C4-2B (cell line): ENCODE measurements around the gene HOXA7.

Source experiments
- H3K27ac ChIP-seq: fragments of 450-650 bp; 2 replicates; pipeline ENCODE4 v1.5.1; 2017
- ZFX ChIP-seq: fragments of 450-650 bp; IDR thresholded peaks from 2 replicates; pipeline ENCODE4 v1.6.1; 2017
- TF ChIP-seq, protein P1 (sequence below): fragments of 450-650 bp; conservative IDR thresholded peaks from 2 replicates; pipeline ENCODE4 v1.5.1; 2017; ENCODE audit warnings: mild to moderate bottlenecking

The HOXA7 gene

DNA sequence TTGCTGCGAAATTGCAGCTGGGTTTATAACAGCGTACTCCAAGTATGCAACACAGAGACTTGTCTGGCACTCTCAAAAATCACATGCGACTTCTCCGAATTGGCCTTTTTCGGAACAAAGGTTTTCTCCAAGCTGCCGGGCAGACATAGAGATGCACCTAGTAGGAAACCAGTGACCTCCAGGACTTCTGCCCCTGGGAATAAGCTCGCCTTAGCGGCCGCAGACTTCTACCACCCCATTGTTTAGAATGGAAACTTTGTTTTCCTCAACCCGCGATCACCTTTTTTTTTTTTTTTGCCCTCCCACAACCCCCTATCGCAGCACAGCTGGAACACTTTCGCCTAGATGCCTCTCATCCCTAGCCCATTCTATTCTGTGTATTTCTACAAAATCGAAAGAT is 22.6 kb upstream of the HOXA7 start:
- no peak overlapping the region for H3K27ac ChIP-seq
- TF ChIP-seq, protein P1, sequence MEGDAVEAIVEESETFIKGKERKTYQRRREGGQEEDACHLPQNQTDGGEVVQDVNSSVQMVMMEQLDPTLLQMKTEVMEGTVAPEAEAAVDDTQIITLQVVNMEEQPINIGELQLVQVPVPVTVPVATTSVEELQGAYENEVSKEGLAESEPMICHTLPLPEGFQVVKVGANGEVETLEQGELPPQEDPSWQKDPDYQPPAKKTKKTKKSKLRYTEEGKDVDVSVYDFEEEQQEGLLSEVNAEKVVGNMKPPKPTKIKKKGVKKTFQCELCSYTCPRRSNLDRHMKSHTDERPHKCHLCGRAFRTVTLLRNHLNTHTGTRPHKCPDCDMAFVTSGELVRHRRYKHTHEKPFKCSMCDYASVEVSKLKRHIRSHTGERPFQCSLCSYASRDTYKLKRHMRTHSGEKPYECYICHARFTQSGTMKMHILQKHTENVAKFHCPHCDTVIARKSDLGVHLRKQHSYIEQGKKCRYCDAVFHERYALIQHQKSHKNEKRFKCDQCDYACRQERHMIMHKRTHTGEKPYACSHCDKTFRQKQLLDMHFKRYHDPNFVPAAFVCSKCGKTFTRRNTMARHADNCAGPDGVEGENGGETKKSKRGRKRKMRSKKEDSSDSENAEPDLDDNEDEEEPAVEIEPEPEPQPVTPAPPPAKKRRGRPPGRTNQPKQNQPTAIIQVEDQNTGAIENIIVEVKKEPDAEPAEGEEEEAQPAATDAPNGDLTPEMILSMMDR = no peak
- no peak for TF ChIP-seq ZFX

DNA sequence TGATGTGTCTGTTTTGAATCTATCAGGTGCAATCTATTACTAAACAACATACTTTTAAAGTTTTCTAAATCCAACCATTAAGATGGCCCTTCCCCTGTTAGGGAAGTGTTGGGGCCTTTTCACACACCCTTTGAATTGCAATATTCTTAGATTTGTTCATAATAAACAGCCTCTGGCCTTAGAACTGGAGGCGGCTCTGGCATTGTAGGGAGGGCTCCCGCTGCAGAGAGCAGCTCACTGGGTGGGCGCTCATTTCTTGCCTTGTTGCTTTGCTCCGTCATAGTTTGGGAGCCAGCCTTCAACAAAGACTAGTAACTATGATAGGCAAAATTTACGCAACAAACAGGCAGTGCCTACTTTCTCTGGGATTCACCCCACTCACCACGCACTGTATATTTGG is 21.9 kb upstream of the HOXA7 start:
- TF ChIP-seq, protein P1 = no peak
- no peak for TF ChIP-seq ZFX
- H3K27ac ChIP-seq = no peak overlapping the region

DNA sequence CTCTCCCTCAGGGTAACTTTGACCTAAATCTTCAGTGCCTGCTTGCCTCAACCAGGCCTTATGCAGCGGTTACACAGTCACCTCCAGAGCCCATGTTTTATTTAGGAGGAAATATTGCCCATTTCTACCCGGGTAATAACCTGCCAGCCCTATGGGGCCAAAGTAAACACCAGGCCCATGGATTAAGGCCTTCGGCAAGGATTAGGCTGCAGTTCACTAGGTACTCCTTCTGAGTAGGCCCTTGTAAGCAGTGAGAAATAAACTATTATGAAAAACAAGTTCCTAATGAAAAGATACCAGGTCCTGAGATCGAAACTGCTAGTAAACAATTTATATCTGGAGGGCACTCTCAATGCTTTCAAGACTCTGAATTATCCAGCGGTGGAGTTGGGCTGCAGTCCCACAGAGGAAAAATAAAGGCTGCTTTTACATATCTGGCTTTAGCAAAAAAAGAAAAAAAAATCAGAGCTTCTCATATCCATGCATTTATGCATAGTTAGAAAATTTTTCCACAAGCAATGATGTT is 21.4 kb upstream of the HOXA7 start:
- H3K27ac ChIP-seq = no peak overlapping the region
- TF ChIP-seq ZFX = no peak
- TF ChIP-seq, protein P1 = no peak

DNA sequence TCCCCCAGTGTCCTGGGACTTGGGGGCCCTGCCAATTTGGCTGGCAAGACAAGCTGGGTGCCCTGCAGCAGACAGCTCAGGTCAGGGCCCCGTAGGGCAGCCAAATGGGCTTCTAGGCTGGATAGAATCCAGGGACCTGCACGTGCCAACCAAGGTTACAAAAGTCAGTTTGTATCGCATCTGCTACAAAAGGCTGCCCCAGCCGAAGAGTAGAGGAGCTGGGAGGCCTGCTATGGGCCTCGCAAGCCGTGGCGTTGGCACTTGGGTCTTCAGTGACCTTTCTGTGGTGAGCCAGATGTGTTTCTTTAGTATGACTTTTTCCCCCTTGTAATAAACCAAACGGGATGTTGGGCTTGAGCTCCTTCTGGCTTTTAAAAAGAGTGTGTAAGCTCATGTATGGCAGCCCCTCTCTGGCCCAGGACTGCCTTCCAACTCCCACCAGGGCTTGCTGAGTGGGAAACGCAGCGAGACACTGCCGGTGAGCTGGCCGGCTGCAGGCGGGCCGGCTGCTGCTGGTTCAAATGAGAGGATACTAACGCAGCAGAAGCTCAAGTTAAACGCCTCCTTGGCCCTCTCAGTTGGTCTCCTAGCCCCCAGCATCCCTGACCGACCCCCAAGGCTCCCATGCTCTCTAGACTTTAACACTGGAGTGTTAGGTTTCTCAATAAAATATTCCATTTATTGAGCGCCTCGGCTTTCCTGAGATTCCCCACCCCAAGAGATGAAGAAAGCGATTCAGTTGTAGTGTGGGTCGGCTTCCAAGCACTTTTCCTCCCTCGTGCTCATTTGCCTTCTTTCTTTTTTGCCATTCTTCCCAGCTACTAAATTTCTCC is 20.7 kb upstream of the HOXA7 start:
- no peak overlapping the region for H3K27ac ChIP-seq

DNA sequence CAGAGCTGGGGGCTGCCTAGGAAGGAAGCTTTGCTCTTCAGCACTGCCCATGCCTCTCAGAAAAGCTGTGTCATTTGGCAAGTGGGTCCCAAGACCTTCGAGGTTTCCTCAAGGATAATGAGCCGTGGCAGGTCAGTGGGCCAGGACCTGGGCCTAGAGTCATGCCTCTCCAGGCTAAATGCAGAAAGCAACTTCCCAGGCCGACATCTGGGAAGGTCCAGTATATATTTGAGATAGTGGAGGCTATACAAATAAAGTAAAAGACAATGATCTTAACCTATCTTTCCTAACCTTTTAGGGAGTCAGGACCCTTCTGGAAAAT is 20.0 kb upstream of the HOXA7 start:
- H3K27ac ChIP-seq = peak overlapping the region; percentile 98; the same call in 1 of the 2 replicates
- no peak for TF ChIP-seq ZFX
- TF ChIP-seq, protein P1 = no peak

More for the DNA sequence above, 20.7 kb upstream of the HOXA7 start:
- no peak for TF ChIP-seq ZFX
- TF ChIP-seq, protein P1 = no peak

DNA sequence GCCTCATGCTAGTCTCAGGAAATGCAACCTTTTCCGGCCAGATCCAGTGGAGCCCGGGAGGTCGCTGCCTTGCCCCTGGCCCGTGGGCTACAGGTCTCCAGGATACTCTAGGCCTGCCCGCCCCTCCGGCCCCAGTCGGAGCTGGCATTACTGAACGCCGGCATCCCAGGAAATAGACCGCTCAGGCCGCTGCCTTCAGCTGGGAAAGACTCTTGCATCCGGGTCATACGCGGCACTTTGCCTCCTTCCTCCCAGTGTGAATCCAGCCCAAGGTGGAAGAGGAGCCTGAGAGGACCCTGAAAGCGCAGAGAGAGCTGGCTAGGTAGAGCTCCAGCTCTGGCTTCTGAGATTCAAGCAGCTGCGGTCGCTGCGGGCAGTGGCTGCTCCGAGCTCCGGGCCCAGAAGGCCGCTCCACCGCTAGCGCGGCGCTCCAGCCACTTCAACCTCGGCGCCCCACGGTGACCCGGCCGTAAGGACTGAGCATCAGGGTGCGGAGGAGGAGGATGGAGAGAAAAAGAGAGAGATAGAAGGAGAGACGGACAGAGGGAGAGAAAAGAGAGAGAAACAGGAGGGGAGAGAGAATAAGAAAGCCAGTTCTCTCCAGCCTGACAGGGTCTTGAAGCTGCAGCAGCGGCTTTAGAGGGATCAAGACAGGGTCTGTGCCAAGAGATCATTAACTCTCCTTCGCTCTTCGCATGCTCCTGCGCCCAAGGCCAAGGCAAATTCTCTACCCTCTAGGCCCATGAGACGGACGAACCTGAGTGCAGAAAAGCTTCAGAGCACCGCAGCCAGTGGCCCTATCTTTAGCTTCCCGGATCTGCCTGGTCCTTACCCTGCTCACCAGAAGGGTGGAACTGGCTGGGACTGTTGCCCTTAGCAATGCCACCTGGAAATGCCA is 19.4 kb upstream of the HOXA7 start:
- peak overlapping the region; percentile 98 for H3K27ac ChIP-seq
- TF ChIP-seq, protein P1 = no peak
- no peak for TF ChIP-seq ZFX
